T-helper 1 cell treated with Interleukin-12 subunit alpha and Interleukin-12 subunit beta and Interleukin-4 antibody, amounts not matched to agents 30 ng/mL and 1 ng/mL, for 36 hours (primary cell): ENCODE results near the gene GCNA. TPM values are rescaled to one million over a fixed set of nuclear protein-coding genes. Genes with fewer than 3 reads are reported as not detected.
"Not testable (repeated sequence)": the region's sequence is repeated elsewhere in the genome, so short reads cannot be mapped to it uniquely, and the experiment has no call there.

Experiments used
- intact Hi-C: fragments of 100-400 bp; cut with micrococcal nuclease; formaldehyde crosslinking; loops from one replicate; pipeline ENCODE4 v1.15.1; 2024
- total RNA-seq: library from RNA; stranded (reverse); gene quantifications from 2 replicates; pipeline ENCODE4 v1.2.3, GENCODE V29; 2022

GCNA gene
- total RNA-seq, 1 donor from 2014 or later, result 5.7 TPM

GRCh38 chrX:71611736-71612135 is 33.5 kb downstream of the GCNA start:
- intact Hi-C loops, result not testable (repeated sequence)

- intact Hi-C loops, result no loop called here
Measured at GRCh38 chrX:71612256-71612655, 34.0 kb downstream of the GCNA start.

- intact Hi-C loops, result loop anchor here (5.0 kb wide), 2 partner anchors 487 to 503 kb away; partner anchors contain the start of gene IL2RG
Measured at GRCh38 chrX:71615056-71615455, 36.8 kb downstream of the GCNA start.

- intact Hi-C loops, result loop anchor here (5.0 kb wide), 2 partner anchors 486 to 504 kb away; partner anchors contain the start of gene IL2RG
Measured at GRCh38 chrX:71615954-71616353, 37.7 kb downstream of the GCNA start.

GRCh38 chrX:71616672-71617529 is 38.7 kb downstream of the GCNA start:
- intact Hi-C loops, result loop anchor here (5.0 kb wide), 2 partner anchors 485 to 505 kb away; partner anchors contain the start of gene IL2RG

- intact Hi-C loops, result loop anchor here (1.0 to 5.0 kb wide), 5 partner anchors 8 to 505 kb away; partner anchors contain the start of genes IL2RG and TAF1
Measured at GRCh38 chrX:71617742-71618141, 39.5 kb downstream of the GCNA start.

- intact Hi-C loops, result loop anchor here (1.0 to 5.0 kb wide), 5 partner anchors 9 to 506 kb away; partner anchors contain the start of genes IL2RG and TAF1
Measured at GRCh38 chrX:71618303-71618721, 40.1 kb downstream of the GCNA start, which contains the start of gene CXCR3. TSS of gene CXCR3 (minus strand) at chrX:71618511. CDS start at chrX:71618449, 62 bp downstream.

- intact Hi-C loops, result loop anchor here (1.0 to 5.0 kb wide), 5 partner anchors 9 to 506 kb away; partner anchors contain the start of genes IL2RG and TAF1
Measured at GRCh38 chrX:71618787-71619186, 40.5 kb downstream of the GCNA start.

- intact Hi-C loops, result loop anchor here (5.0 kb wide), 2 partner anchors 483 to 507 kb away; partner anchors contain the start of gene IL2RG
Measured at GRCh38 chrX:71619193-71619592, 41.0 kb downstream of the GCNA start.

GRCh38 chrX:71619986-71620385 is 41.7 kb downstream of the GCNA start:
- intact Hi-C loops, result loop anchor here (5.0 kb wide), 2 partner anchors 482 to 508 kb away; partner anchors contain the start of gene IL2RG

- intact Hi-C loops, result loop anchor here (1.0 to 2.0 kb wide), 4 partner anchors 13 to 89 kb away; partner anchors contain the start of gene OGT
Measured at GRCh38 chrX:71621603-71622002, 43.4 kb downstream of the GCNA start.

GRCh38 chrX:71622032-71622575 is 43.9 kb downstream of the GCNA start:
- intact Hi-C loops, result loop anchor here (1.0 to 2.0 kb wide), 4 partner anchors 13 to 89 kb away; partner anchors contain the start of gene OGT

GRCh38 chrX:71622576-71623450 is 44.6 kb downstream of the GCNA start:
- intact Hi-C loops, result loop anchor here (1.0 to 2.0 kb wide), 4 partner anchors 14 to 90 kb away; partner anchors contain the start of gene OGT

GRCh38 chrX:71623714-71624113 is 45.5 kb downstream of the GCNA start:
- intact Hi-C loops, result loop anchor here (2.0 kb wide), 2 partner anchors 15 to 91 kb away; partner anchors contain the start of gene OGT

- intact Hi-C loops, result no loop called here
Measured at GRCh38 chrX:71625471-71625870, 47.2 kb downstream of the GCNA start.

GRCh38 chrX:71626576-71626975 is 48.3 kb downstream of the GCNA start:
- intact Hi-C loops, result no loop called here

GRCh38 chrX:71627588-71628404 is 49.6 kb downstream of the GCNA start:
- intact Hi-C loops, result no loop called here

- intact Hi-C loops, result no loop called here
Measured at GRCh38 chrX:71629467-71629866, 51.2 kb downstream of the GCNA start.

GRCh38 chrX:71632923-71633657 is 54.9 kb downstream of the GCNA start:
- intact Hi-C loops, result no loop called here
